ENCODE measurements around the gene APCDD1. TPM values are rescaled to one million over a fixed set of nuclear protein-coding genes. Genes with fewer than 3 reads are reported as not detected.

The APCDD1 gene
- total RNA-seq, 1 donor from 2014 or later = not detected

GRCh38 chr18:10418836-10419235 is 35.6 kb upstream of the APCDD1 start:
- no peak for DNase-seq (ENCODE audit: low spot score)
- H3K9me3 Mint-ChIP-seq = no peaks in the 10 kb centered on the region
- no peak overlapping the region for H3K4me3 Mint-ChIP-seq
- no peaks in the 10 kb centered on the region for H3K4me1 Mint-ChIP-seq (ENCODE audit: low read depth)
- H3K36me3 Mint-ChIP-seq (ENCODE audit: low read depth) = no peaks in the 10 kb centered on the region
- H3K27ac Mint-ChIP-seq = no peak overlapping the region
- peaks cover 3% of the 10 kb centered on the region for H3K27me3 Mint-ChIP-seq (ENCODE audit: insufficient read depth)
- intact Hi-C loops (cut with micrococcal nuclease) = no loop called here

GRCh38 chr18:10419420-10420103 is 34.9 kb upstream of the APCDD1 start:
- no peaks in the 10 kb centered on the region for H3K9me3 Mint-ChIP-seq
- H3K4me3 Mint-ChIP-seq = no peak overlapping the region
- H3K4me1 Mint-ChIP-seq (ENCODE audit: low read depth) = no peaks in the 10 kb centered on the region
- no peaks in the 10 kb centered on the region for H3K36me3 Mint-ChIP-seq (ENCODE audit: low read depth)
- intact Hi-C loops (cut with micrococcal nuclease) = no loop called here
- peaks cover 3% of the 10 kb centered on the region for H3K27me3 Mint-ChIP-seq (ENCODE audit: insufficient read depth)
- DNase-seq (ENCODE audit: low spot score) = no peak
- no peak overlapping the region for H3K27ac Mint-ChIP-seq

- no peak overlapping the region for H3K27ac Mint-ChIP-seq
- H3K9me3 Mint-ChIP-seq = no peaks in the 10 kb centered on the region
- no peaks in the 10 kb centered on the region for H3K36me3 Mint-ChIP-seq (ENCODE audit: low read depth)
These were observed 33.7 kb upstream of the APCDD1 start for GRCh38 chr18:10420561-10421352.

GRCh38 chr18:10421859-10422258 is 32.6 kb upstream of the APCDD1 start:
- Mint-ChIP-seq H3K36me3 (ENCODE audit: low read depth) (no peaks in the 10 kb centered on the region), H3K4me1 (ENCODE audit: low read depth) (no peaks in the 10 kb centered on the region), H3K27ac (no peak overlapping the region), H3K9me3 (no peaks in the 10 kb centered on the region), H3K4me3 (no peak overlapping the region), H3K27me3 (ENCODE audit: insufficient read depth) (peaks cover 3% of the 10 kb centered on the region)
- intact Hi-C loops (cut with micrococcal nuclease) = no loop called here
- DNase-seq (ENCODE audit: low spot score) = no peak

More at GRCh38 chr18:10420561-10421352, 33.7 kb upstream of the APCDD1 start:
- Mint-ChIP-seq H3K27me3 (ENCODE audit: insufficient read depth) (peaks cover 3% of the 10 kb centered on the region), H3K4me1 (ENCODE audit: low read depth) (no peaks in the 10 kb centered on the region), H3K4me3 (no peak overlapping the region)
- intact Hi-C loops (cut with micrococcal nuclease) = no loop called here
- no peak for DNase-seq (ENCODE audit: low spot score)

DNA sequence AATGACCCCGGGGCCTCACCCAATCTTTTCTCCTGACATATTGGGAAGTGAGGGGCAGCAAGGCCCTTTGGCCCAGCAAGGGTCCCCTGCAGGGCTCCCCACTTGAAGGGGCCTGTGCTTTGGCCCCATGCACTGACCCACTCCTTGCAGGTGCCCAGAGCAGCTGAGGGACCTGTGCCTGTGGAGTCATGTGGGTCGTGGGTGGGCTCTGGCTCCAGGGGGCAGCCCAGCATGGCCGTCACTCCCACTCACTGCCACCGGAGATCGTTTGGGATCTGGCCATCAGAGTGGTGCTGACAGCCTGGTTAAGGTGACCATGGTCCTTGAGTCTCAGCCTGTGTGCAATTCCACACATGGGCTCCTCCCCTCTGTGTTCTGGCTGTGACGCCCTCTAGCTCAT is 31.7 kb upstream of the APCDD1 start:
- no peak for DNase-seq (ENCODE audit: low spot score)
- Mint-ChIP-seq H3K9me3 (no peaks in the 10 kb centered on the region), H3K36me3 (ENCODE audit: low read depth) (no peaks in the 10 kb centered on the region), H3K4me1 (ENCODE audit: low read depth) (no peaks in the 10 kb centered on the region), H3K4me3 (no peak overlapping the region), H3K27ac (no peak overlapping the region), H3K27me3 (ENCODE audit: insufficient read depth) (peaks cover 3% of the 10 kb centered on the region)
- intact Hi-C loops (cut with micrococcal nuclease) = no loop called here

DNA sequence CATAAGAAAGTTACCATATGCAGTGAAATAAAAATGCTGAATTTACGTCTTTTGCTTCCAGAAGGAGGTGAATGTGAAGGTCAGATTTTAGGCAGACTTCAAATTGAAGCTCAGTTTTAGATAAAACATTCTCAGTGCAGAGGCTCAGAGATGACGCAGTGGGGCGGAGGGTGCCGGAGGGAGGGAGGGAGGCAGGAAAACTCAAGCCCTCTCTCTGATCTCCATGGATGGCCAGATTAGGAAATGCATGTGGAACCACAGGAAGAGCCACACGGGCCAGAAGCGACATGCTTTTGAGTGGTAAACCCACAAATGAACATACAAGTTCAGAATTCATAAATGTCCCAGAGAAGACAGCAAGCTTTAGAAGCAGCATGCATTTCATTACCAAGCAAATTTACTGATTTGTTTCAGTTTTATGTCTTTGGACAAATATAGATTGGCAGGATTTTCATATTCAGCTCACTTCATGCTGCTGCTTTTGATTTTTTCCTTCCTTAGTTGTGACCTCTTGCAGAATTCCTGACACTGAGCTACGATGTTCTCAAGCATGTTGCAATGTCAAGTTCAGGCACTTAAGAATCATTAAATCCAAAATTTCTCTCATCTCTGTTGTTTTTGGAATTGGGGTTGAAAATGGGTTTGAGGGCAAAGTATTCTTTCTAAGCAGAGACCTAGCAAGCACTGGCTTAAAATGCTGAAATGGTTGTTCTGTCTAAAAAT is 29.7 kb upstream of the APCDD1 start:
- Mint-ChIP-seq H3K4me3 (no peak overlapping the region), H3K9me3 (no peaks in the 10 kb centered on the region), H3K4me1 (ENCODE audit: low read depth) (no peaks in the 10 kb centered on the region), H3K27ac (no peak overlapping the region), H3K27me3 (ENCODE audit: insufficient read depth) (peaks cover 3% of the 10 kb centered on the region), H3K36me3 (ENCODE audit: low read depth) (no peaks in the 10 kb centered on the region)
- intact Hi-C loops (cut with micrococcal nuclease) = no loop called here
- DNase-seq (ENCODE audit: low spot score) = no peak

DNA sequence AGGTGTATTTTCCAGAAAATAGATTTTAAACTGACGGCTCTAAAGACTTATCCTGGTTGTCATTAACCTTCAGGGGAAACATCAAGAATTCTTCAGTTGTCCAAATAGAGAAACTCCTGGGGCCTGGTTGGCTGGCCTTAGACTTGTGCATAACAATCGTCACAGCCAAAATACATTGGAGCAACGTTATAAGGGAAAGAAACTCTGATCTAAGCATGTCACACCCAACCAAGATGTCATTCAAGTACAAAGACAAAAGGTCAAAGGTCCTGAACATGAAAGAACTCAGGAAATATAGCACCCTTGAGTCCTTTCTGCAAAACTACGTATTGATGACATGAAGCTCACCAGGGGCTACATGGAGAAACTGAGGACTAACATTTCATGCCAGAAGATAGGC is 23.8 kb upstream of the APCDD1 start:
- intact Hi-C loops (cut with micrococcal nuclease) = no loop called here
- no peaks in the 10 kb centered on the region for H3K27me3 Mint-ChIP-seq (ENCODE audit: insufficient read depth)
- H3K27ac Mint-ChIP-seq = no peak overlapping the region
- no peak overlapping the region for H3K4me3 Mint-ChIP-seq
- no peaks in the 10 kb centered on the region for H3K4me1 Mint-ChIP-seq (ENCODE audit: low read depth)
- DNase-seq (ENCODE audit: low spot score) = no peak
- no peaks in the 10 kb centered on the region for H3K36me3 Mint-ChIP-seq (ENCODE audit: low read depth)
- no peaks in the 10 kb centered on the region for H3K9me3 Mint-ChIP-seq

DNA sequence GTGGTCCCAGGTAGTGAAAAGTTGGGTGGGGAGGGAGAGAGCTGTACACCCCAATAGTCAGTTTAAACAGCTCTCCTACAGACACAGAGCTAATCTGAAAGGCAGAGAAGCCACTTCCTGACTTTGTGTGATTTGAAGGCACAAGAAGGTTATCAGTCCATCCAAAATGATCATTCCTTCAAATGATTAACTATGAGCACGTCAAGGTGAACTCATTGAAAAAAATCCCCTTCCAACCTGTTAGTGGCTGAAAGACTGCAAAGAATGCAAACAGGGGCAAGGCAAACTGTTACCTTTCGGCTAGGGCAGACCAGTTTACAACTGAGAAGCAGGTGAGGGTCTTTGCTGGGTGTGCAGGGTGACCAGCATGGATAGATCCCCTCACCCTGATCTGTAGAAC is 22.8 kb upstream of the APCDD1 start:
- DNase-seq (ENCODE audit: low spot score) = no peak
- Mint-ChIP-seq H3K36me3 (ENCODE audit: low read depth) (no peaks in the 10 kb centered on the region), H3K4me3 (no peak overlapping the region), H3K4me1 (ENCODE audit: low read depth) (no peaks in the 10 kb centered on the region), H3K27ac (no peak overlapping the region), H3K27me3 (ENCODE audit: insufficient read depth) (no peaks in the 10 kb centered on the region), H3K9me3 (no peaks in the 10 kb centered on the region)
- intact Hi-C loops (cut with micrococcal nuclease) = no loop called here

GRCh38 chr18:10432781-10433180 is 21.7 kb upstream of the APCDD1 start:
- Mint-ChIP-seq H3K27me3 (ENCODE audit: insufficient read depth) (peaks cover 2% of the 10 kb centered on the region), H3K27ac (no peak overlapping the region), H3K9me3 (no peaks in the 10 kb centered on the region), H3K4me3 (no peak overlapping the region), H3K36me3 (ENCODE audit: low read depth) (no peaks in the 10 kb centered on the region), H3K4me1 (ENCODE audit: low read depth) (no peaks in the 10 kb centered on the region)
- DNase-seq (ENCODE audit: low spot score) = no peak
- intact Hi-C loops (cut with micrococcal nuclease) = no loop called here

DNA sequence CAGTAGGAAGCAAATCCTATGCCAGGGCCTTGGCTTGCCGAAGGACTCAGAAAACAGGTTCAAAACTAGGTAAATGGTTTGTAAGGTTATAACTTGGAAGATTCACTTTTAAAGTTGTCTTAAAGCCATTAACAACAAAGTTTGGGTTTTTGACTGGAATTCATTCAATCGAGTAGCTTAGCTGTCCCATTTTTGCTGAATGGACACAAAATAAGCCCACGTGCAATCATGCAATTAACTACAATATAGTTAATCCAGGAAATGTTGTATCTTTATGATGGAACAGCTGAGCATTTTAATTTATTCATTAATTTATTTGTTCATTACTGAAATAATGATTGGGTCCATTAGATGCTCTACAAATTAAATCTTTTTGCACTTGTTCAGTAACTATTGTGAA is 18.3 kb upstream of the APCDD1 start:
- Mint-ChIP-seq H3K27me3 (ENCODE audit: insufficient read depth) (peaks cover 5% of the 10 kb centered on the region), H3K4me1 (ENCODE audit: low read depth) (no peaks in the 10 kb centered on the region), H3K36me3 (ENCODE audit: low read depth) (no peaks in the 10 kb centered on the region), H3K9me3 (no peaks in the 10 kb centered on the region), H3K4me3 (no peak overlapping the region), H3K27ac (no peak overlapping the region)
- DNase-seq (ENCODE audit: low spot score) = no peak
- intact Hi-C loops (cut with micrococcal nuclease) = no loop called here

DNA sequence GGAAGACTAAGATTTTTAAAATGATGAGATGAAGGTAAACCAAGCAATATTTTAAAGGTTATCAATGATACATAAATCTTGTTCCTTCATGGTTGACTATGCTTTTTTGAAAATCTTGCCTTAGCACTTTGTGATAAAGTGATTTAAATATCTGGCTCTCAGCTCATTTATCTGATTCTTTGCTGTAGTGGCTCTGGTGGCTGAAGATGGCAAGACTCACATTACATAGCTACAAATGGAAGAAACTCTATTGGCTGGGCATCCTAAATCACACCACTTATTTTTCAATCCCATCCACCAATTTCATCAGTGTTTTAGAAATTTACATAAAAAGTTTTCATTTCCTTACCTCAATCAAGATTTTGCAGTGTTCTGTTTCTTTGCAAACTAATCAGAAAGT is 16.6 kb upstream of the APCDD1 start:
- H3K9me3 Mint-ChIP-seq = no peaks in the 10 kb centered on the region
- H3K4me1 Mint-ChIP-seq (ENCODE audit: low read depth) = no peaks in the 10 kb centered on the region
- no peak overlapping the region for H3K4me3 Mint-ChIP-seq
- intact Hi-C loops (cut with micrococcal nuclease) = no loop called here
- H3K36me3 Mint-ChIP-seq (ENCODE audit: low read depth) = no peaks in the 10 kb centered on the region
- H3K27me3 Mint-ChIP-seq (ENCODE audit: insufficient read depth) = peaks cover 5% of the 10 kb centered on the region
- H3K27ac Mint-ChIP-seq = no peak overlapping the region
- DNase-seq (ENCODE audit: low spot score) = no peak

DNA sequence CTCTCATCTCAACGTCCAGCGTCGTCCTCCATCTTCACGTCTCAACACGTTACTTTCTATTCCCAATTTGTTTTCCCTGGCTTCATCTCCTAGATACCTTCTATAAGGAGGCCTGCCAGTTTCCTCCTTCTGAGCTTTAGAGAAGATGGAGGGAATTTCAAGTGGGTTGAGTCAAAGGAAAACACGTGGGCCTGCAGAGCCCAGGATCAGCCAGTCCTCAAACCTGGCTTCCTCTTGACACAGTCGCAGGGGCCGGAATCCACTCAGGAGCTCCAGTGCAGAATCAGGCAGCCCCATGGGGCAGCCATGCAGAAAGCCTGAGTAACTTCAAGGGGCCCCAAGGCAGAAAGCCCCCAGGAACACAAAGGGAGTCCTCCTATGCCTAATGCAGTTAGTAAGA is 14.5 kb upstream of the APCDD1 start:
- Mint-ChIP-seq H3K4me1 (ENCODE audit: low read depth) (no peaks in the 10 kb centered on the region), H3K36me3 (ENCODE audit: low read depth) (no peaks in the 10 kb centered on the region), H3K9me3 (no peaks in the 10 kb centered on the region), H3K4me3 (no peak overlapping the region), H3K27me3 (ENCODE audit: insufficient read depth) (peaks cover 10% of the 10 kb centered on the region), H3K27ac (no peak overlapping the region)
- DNase-seq (ENCODE audit: low spot score) = no peak
- intact Hi-C loops (cut with micrococcal nuclease) = no loop called here

DNA sequence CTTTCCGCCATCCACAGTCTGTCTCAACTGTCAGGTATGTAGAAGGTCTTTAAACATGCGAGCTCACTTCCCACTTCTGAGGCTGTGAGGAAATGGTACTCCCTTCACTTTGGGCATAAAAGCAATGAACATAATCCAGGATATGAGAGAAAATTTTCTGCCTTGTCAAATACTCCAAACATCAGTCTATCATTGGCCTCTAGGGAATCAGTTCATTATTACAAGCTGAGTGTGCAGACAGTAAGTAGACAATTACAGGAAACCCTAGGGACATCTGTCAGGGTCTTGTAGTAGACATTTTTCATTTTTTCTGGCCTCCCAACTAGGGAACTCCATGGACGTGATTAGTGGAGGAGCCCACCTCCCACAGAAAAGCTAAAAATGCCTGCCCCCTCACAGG is 13.6 kb upstream of the APCDD1 start:
- Mint-ChIP-seq H3K4me1 (ENCODE audit: low read depth) (no peaks in the 10 kb centered on the region), H3K9me3 (no peaks in the 10 kb centered on the region), H3K27me3 (ENCODE audit: insufficient read depth) (peaks cover 10% of the 10 kb centered on the region), H3K4me3 (no peak overlapping the region), H3K27ac (no peak overlapping the region), H3K36me3 (ENCODE audit: low read depth) (no peaks in the 10 kb centered on the region)
- DNase-seq (ENCODE audit: low spot score) = no peak
- intact Hi-C loops (cut with micrococcal nuclease) = no loop called here
